WTC11 (cell line): ENCODE results near the gene TRRAP.

Experiments
- IRF2 ChIP-seq: sonication (generic); formaldehyde crosslinking; IDR thresholded peaks from 2 replicates; pipeline ENCODE4 v1.8.0; 2022; ENCODE audit warnings: low read depth, missing genetic modification reagents, borderline replicate concordance
- TF ChIP-seq, protein P1 (sequence below): sonication (generic); formaldehyde crosslinking; conservative IDR thresholded peaks from 2 replicates; pipeline ENCODE4 v1.8.1; 2023; ENCODE audit warnings: mild to moderate bottlenecking, low read depth, missing genetic modification reagents, moderate library complexity
- TF ChIP-seq, protein P2 (sequence below): fragments of 200-600 bp; IDR thresholded peaks from 2 replicates; pipeline ENCODE4 v1.8.0; 2022; ENCODE audit warnings: antibody characterized with exemption

DNA sequence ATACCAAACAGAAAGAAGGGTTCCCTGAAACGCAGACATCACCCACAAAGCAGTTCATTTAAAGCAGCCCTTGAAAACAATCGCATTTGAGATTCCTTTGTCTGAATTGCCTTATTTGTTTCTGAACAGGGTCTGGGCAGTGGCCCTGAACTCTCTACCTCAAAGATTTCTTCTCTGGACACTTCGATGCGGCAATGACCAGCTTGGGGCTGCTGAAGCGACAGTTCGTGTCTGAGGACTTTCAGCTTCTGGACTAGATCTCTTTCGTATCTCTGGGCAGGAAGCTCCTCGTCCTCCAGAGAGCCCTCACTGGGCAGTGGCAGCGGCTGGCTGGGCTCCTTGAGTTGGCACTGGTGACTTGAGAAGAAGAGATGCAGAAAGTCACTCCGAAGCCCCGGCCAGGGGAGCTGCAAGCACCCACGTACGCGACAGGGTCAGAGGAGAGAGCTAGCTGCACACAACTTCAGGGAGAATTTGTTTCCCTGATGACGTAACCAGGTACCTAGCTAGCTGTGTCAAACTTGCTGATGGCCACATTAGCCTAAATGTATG, 169.3 kb downstream of the TRRAP start:
- no peak for TF ChIP-seq IRF2 (CRISPR knock-in tag)
- TF ChIP-seq, protein P1, sequence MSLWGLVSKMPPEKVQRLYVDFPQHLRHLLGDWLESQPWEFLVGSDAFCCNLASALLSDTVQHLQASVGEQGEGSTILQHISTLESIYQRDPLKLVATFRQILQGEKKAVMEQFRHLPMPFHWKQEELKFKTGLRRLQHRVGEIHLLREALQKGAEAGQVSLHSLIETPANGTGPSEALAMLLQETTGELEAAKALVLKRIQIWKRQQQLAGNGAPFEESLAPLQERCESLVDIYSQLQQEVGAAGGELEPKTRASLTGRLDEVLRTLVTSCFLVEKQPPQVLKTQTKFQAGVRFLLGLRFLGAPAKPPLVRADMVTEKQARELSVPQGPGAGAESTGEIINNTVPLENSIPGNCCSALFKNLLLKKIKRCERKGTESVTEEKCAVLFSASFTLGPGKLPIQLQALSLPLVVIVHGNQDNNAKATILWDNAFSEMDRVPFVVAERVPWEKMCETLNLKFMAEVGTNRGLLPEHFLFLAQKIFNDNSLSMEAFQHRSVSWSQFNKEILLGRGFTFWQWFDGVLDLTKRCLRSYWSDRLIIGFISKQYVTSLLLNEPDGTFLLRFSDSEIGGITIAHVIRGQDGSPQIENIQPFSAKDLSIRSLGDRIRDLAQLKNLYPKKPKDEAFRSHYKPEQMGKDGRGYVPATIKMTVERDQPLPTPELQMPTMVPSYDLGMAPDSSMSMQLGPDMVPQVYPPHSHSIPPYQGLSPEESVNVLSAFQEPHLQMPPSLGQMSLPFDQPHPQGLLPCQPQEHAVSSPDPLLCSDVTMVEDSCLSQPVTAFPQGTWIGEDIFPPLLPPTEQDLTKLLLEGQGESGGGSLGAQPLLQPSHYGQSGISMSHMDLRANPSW (CRISPR knock-in tag), result no peak
- TF ChIP-seq, protein P2, sequence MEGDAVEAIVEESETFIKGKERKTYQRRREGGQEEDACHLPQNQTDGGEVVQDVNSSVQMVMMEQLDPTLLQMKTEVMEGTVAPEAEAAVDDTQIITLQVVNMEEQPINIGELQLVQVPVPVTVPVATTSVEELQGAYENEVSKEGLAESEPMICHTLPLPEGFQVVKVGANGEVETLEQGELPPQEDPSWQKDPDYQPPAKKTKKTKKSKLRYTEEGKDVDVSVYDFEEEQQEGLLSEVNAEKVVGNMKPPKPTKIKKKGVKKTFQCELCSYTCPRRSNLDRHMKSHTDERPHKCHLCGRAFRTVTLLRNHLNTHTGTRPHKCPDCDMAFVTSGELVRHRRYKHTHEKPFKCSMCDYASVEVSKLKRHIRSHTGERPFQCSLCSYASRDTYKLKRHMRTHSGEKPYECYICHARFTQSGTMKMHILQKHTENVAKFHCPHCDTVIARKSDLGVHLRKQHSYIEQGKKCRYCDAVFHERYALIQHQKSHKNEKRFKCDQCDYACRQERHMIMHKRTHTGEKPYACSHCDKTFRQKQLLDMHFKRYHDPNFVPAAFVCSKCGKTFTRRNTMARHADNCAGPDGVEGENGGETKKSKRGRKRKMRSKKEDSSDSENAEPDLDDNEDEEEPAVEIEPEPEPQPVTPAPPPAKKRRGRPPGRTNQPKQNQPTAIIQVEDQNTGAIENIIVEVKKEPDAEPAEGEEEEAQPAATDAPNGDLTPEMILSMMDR, result no peak
